Rectal smooth muscle tissue (tissue), 1 donor: ENCODE data around the gene COLGALT1.

Experiments used
- H3K27ac ChIP-seq: one replicate; pipeline ENCODE4 v1.7.0; 2013; ENCODE audit warnings: low read depth, low read length, inconsistent platforms
- H3K27me3 ChIP-seq: one replicate; pipeline ENCODE4 v1.7.0; 2013; ENCODE audit warnings: low read length; ENCODE audit not compliant: control insufficient read depth, insufficient read depth
- H3K36me3 ChIP-seq: one replicate; pipeline ENCODE4 v1.7.0; 2013; ENCODE audit warnings: low read length; ENCODE audit not compliant: control insufficient read depth, insufficient read depth
- H3K4me1 ChIP-seq: one replicate; pipeline ENCODE4 v1.7.0; 2013; ENCODE audit warnings: low read length; ENCODE audit not compliant: control insufficient read depth, insufficient read depth
- H3K4me3 ChIP-seq: one replicate; pipeline ENCODE4 v1.7.0; 2013; ENCODE audit warnings: low read length
- H3K9ac ChIP-seq: one replicate; pipeline ENCODE4 v1.7.0; 2013; ENCODE audit warnings: low read length

COLGALT1 gene

GRCh38 chr19:17522988-17523872, 32.2 kb upstream of the COLGALT1 start:
- no peak overlapping the region for H3K9ac ChIP-seq
- H3K27me3 ChIP-seq = no peaks in the 10 kb centered on the region
- H3K4me1 ChIP-seq = no peaks in the 10 kb centered on the region
- H3K27ac ChIP-seq = no peak overlapping the region
- H3K4me3 ChIP-seq = no peak overlapping the region
- no peaks in the 10 kb centered on the region for H3K36me3 ChIP-seq

- Histone ChIP-seq H3K27ac (no peak overlapping the region), H3K4me1 (no peaks in the 10 kb centered on the region), H3K27me3 (peaks cover 4% of the 10 kb centered on the region), H3K36me3 (no peaks in the 10 kb centered on the region), H3K4me3 (no peak overlapping the region), H3K9ac (no peak overlapping the region)
Observed at GRCh38 chr19:17524651-17525050, 30.8 kb upstream of the COLGALT1 start.

- peaks cover 4% of the 10 kb centered on the region for H3K27me3 ChIP-seq
Observed at GRCh38 chr19:17525141-17525540, 30.3 kb upstream of the COLGALT1 start.

GRCh38 chr19:17526922-17527321, 28.5 kb upstream of the COLGALT1 start:
- Histone ChIP-seq H3K36me3 (no peaks in the 10 kb centered on the region), H3K27ac (no peak overlapping the region), H3K9ac (no peak overlapping the region), H3K4me1 (no peaks in the 10 kb centered on the region), H3K4me3 (no peak overlapping the region), H3K27me3 (peaks cover 7% of the 10 kb centered on the region)

More at GRCh38 chr19:17525141-17525540, 30.3 kb upstream of the COLGALT1 start:
- no peak overlapping the region for H3K9ac ChIP-seq
- H3K36me3 ChIP-seq = no peaks in the 10 kb centered on the region
- H3K4me3 ChIP-seq = no peak overlapping the region
- no peaks in the 10 kb centered on the region for H3K4me1 ChIP-seq
- no peak overlapping the region for H3K27ac ChIP-seq

- H3K4me1 ChIP-seq = no peaks in the 10 kb centered on the region
- no peak overlapping the region for H3K4me3 ChIP-seq
- no peaks in the 10 kb centered on the region for H3K36me3 ChIP-seq
- H3K9ac ChIP-seq = no peak overlapping the region
- peaks cover 9% of the 10 kb centered on the region for H3K27me3 ChIP-seq
- H3K27ac ChIP-seq = no peak overlapping the region
Observed at GRCh38 chr19:17527326-17527725, 28.1 kb upstream of the COLGALT1 start.

GRCh38 chr19:17528610-17529009, 26.8 kb upstream of the COLGALT1 start:
- Histone ChIP-seq H3K4me1 (no peaks in the 10 kb centered on the region), H3K36me3 (no peaks in the 10 kb centered on the region), H3K4me3 (no peak overlapping the region), H3K9ac (no peak overlapping the region), H3K27ac (no peak overlapping the region), H3K27me3 (peaks cover 10% of the 10 kb centered on the region)

- H3K36me3 ChIP-seq = no peaks in the 10 kb centered on the region
- no peak overlapping the region for H3K4me3 ChIP-seq
- H3K4me1 ChIP-seq = no peaks in the 10 kb centered on the region
- H3K27ac ChIP-seq = no peak overlapping the region
- H3K27me3 ChIP-seq = peaks cover 10% of the 10 kb centered on the region
- no peak overlapping the region for H3K9ac ChIP-seq
Observed at GRCh38 chr19:17529239-17530158, 25.9 kb upstream of the COLGALT1 start.

- Histone ChIP-seq H3K4me1 (no peaks in the 10 kb centered on the region), H3K36me3 (no peaks in the 10 kb centered on the region), H3K27me3 (peaks cover 10% of the 10 kb centered on the region), H3K9ac (no peak overlapping the region), H3K27ac (no peak overlapping the region), H3K4me3 (no peak overlapping the region)
Observed at GRCh38 chr19:17530586-17530985, 24.9 kb upstream of the COLGALT1 start.

- no peak overlapping the region for H3K9ac ChIP-seq
- no peak overlapping the region for H3K27ac ChIP-seq
- no peaks in the 10 kb centered on the region for H3K36me3 ChIP-seq
- no peaks in the 10 kb centered on the region for H3K4me1 ChIP-seq
- no peak overlapping the region for H3K4me3 ChIP-seq
- peaks cover 10% of the 10 kb centered on the region for H3K27me3 ChIP-seq
Observed at GRCh38 chr19:17532116-17532515, 23.3 kb upstream of the COLGALT1 start.

- H3K27ac ChIP-seq = no peak overlapping the region
- no peaks in the 10 kb centered on the region for H3K36me3 ChIP-seq
- no peak overlapping the region for H3K4me3 ChIP-seq
- no peaks in the 10 kb centered on the region for H3K4me1 ChIP-seq
- H3K27me3 ChIP-seq = peaks cover 10% of the 10 kb centered on the region
- no peak overlapping the region for H3K9ac ChIP-seq
Observed at GRCh38 chr19:17532557-17532956, 22.9 kb upstream of the COLGALT1 start.

- peaks cover 6% of the 10 kb centered on the region for H3K4me1 ChIP-seq
- no peak overlapping the region for H3K9ac ChIP-seq
- H3K27me3 ChIP-seq = peaks cover 5% of the 10 kb centered on the region
- H3K27ac ChIP-seq = no peak overlapping the region
- no peak overlapping the region for H3K4me3 ChIP-seq
- H3K36me3 ChIP-seq = no peaks in the 10 kb centered on the region
Observed at GRCh38 chr19:17534767-17535166, 20.7 kb upstream of the COLGALT1 start.

GRCh38 chr19:17536955-17537354, 18.5 kb upstream of the COLGALT1 start:
- Histone ChIP-seq H3K36me3 (no peaks in the 10 kb centered on the region), H3K9ac (no peak overlapping the region), H3K4me3 (no peak overlapping the region), H3K27me3 (peaks cover 3% of the 10 kb centered on the region), H3K4me1 (peaks cover 6% of the 10 kb centered on the region), H3K27ac (no peak overlapping the region)
